ENCODE data around the gene CRYZL1. TPM values are rescaled to one million over a fixed set of nuclear protein-coding genes. Genes with fewer than 3 reads are reported as not detected.
A peak's percentile ranks its signal among the peaks of the same experiment; 100 is the strongest.

CRYZL1 gene
- total and polyA plus RNA-seq, 2 of the 8 experiments (the other 6 are each of a cell fraction or from before 2014, with no cell fraction given), result 15.6 to 15.8 TPM

DNA sequence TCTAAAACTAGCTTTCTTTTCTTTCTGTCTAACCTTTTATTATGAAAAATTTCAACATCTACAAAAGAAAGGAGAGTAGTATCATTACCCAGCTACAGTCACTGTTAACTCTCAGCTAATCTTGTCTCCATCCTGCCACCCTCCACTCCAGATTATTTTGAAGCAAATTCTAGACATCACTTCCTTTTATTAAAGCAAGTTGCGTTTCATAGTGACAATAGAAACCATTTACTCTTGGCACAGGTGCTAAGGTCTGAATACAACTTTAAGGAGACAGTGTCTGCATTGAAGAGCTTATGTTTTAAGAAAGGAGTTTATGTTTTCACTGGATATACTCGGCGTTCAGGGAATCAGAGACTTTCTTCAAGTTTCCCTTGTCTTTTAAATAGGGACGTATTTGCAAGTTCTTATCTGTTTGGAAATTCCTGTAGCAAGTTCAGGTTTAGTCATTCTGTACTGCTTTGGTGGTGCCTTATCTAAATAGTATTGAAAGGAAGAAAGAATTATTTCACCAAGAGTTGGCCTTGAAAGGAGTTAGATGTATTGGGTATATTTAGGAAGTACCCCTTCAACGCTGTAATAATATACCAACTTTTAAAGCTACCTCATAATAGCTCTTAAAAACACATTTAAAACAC is 43.5 kb upstream of the CRYZL1 start (continued):
- TF ChIP-seq, protein P1, sequence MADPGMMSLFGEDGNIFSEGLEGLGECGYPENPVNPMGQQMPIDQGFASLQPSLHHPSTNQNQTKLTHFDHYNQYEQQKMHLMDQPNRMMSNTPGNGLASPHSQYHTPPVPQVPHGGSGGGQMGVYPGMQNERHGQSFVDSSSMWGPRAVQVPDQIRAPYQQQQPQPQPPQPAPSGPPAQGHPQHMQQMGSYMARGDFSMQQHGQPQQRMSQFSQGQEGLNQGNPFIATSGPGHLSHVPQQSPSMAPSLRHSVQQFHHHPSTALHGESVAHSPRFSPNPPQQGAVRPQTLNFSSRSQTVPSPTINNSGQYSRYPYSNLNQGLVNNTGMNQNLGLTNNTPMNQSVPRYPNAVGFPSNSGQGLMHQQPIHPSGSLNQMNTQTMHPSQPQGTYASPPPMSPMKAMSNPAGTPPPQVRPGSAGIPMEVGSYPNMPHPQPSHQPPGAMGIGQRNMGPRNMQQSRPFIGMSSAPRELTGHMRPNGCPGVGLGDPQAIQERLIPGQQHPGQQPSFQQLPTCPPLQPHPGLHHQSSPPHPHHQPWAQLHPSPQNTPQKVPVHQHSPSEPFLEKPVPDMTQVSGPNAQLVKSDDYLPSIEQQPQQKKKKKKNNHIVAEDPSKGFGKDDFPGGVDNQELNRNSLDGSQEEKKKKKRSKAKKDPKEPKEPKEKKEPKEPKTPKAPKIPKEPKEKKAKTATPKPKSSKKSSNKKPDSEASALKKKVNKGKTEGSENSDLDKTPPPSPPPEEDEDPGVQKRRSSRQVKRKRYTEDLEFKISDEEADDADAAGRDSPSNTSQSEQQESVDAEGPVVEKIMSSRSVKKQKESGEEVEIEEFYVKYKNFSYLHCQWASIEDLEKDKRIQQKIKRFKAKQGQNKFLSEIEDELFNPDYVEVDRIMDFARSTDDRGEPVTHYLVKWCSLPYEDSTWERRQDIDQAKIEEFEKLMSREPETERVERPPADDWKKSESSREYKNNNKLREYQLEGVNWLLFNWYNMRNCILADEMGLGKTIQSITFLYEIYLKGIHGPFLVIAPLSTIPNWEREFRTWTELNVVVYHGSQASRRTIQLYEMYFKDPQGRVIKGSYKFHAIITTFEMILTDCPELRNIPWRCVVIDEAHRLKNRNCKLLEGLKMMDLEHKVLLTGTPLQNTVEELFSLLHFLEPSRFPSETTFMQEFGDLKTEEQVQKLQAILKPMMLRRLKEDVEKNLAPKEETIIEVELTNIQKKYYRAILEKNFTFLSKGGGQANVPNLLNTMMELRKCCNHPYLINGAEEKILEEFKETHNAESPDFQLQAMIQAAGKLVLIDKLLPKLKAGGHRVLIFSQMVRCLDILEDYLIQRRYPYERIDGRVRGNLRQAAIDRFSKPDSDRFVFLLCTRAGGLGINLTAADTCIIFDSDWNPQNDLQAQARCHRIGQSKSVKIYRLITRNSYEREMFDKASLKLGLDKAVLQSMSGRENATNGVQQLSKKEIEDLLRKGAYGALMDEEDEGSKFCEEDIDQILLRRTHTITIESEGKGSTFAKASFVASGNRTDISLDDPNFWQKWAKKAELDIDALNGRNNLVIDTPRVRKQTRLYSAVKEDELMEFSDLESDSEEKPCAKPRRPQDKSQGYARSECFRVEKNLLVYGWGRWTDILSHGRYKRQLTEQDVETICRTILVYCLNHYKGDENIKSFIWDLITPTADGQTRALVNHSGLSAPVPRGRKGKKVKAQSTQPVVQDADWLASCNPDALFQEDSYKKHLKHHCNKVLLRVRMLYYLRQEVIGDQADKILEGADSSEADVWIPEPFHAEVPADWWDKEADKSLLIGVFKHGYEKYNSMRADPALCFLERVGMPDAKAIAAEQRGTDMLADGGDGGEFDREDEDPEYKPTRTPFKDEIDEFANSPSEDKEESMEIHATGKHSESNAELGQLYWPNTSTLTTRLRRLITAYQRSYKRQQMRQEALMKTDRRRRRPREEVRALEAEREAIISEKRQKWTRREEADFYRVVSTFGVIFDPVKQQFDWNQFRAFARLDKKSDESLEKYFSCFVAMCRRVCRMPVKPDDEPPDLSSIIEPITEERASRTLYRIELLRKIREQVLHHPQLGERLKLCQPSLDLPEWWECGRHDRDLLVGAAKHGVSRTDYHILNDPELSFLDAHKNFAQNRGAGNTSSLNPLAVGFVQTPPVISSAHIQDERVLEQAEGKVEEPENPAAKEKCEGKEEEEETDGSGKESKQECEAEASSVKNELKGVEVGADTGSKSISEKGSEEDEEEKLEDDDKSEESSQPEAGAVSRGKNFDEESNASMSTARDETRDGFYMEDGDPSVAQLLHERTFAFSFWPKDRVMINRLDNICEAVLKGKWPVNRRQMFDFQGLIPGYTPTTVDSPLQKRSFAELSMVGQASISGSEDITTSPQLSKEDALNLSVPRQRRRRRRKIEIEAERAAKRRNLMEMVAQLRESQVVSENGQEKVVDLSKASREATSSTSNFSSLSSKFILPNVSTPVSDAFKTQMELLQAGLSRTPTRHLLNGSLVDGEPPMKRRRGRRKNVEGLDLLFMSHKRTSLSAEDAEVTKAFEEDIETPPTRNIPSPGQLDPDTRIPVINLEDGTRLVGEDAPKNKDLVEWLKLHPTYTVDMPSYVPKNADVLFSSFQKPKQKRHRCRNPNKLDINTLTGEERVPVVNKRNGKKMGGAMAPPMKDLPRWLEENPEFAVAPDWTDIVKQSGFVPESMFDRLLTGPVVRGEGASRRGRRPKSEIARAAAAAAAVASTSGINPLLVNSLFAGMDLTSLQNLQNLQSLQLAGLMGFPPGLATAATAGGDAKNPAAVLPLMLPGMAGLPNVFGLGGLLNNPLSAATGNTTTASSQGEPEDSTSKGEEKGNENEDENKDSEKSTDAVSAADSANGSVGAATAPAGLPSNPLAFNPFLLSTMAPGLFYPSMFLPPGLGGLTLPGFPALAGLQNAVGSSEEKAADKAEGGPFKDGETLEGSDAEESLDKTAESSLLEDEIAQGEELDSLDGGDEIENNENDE (IDR thresholded peaks at IDR 0.05; ENCODE audit: insufficient replicate concordance, low read length), result peak; percentile 88
- 0 out of 4 replicates have a peak, but pooled peaks of 1 of the 2 experiments have one; percentile 15 for TF ChIP-seq HDAC2 (IDR thresholded peaks at IDR 0.05; ENCODE audit: borderline replicate concordance in 1 of 2, low read depth in 2 of 2, low read length in 2 of 2)

Data from H1 (cell line).